Stimulated activated CD4-positive, alpha-beta T cell treated with anti-CD3 and anti-CD28 coated beads, Interleukin-2, amount 100 ng/mL, for 48 hours (primary cell): ENCODE results near the gene PPP3R1.
A peak's percentile ranks its signal among the peaks of the same experiment; 100 is the strongest.

Source experiments
- DNase-seq, 2 donors: peaks; one replicate each; pipeline ENCODE4 v3.0.0-alpha.2; 2020

The PPP3R1 gene

DNA sequence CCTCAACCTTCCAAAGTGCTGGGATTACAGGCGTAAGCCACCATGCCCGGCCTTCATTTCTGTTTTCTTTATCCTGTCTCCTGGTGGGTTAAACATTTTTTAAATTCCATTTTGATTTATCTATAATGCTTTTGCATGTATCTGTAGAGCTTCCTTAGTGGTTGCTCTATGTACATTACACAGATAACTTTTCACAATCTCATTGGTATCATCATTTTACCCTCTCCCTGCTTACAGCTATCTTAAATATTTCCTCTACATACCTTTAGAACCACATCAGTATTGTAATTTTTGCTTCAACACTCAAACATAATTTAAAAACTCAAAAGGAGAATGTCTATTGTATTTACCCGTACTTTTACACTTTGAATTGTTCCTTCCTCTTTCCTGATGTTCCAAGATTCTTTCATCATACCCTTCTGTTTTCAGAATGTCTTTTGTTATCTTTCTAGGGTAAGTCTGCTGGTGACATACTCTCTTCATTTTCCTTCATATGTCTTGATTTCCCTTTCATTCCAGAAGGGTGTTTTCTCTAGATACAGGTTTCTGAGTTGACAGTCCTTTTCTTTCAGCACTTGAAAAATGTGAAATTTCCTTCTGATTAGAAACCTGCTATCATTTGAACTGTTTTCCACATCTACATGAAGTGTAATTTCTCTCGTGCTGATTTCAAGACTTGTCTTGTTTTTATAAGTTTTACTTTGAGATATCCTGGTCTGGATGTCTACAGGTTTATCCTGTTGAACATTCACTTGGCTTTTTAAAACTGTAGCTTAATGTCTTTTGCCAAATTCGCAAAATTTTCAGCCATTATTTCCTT, 21.9 kb downstream of the PPP3R1 start:
- DNase-seq: no peak

DNA sequence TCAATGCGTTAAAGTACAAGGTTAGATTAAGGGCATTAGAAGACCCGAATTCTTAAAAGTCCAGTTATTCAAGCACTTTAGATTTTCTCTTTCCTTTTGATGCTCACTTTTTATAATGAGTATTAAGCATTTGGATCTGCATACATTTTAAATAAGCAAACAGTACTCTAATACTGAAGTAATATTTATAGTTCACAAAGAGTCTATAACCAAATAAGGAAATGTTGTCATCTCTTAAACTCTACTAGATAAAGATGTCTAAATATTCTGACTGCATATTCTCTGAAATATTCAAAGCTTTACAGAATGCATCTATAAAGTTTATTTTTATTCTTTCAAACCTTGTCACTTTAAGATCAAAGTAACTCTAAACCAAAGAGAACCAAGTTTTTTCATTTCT, 25.5 kb downstream of the PPP3R1 start:
- DNase-seq: no peak

- DNase-seq: no peak
Observed at GRCh38 chr2:68225119-68225632, 27.2 kb downstream of the PPP3R1 start.

- no peak for DNase-seq
Observed at GRCh38 chr2:68223419-68223818, 28.9 kb downstream of the PPP3R1 start.

GRCh38 chr2:68222287-68222686, 30.0 kb downstream of the PPP3R1 start:
- no peak for DNase-seq

- DNase-seq: no peak
Observed at GRCh38 chr2:68218343-68218901, 33.9 kb downstream of the PPP3R1 start.

DNA sequence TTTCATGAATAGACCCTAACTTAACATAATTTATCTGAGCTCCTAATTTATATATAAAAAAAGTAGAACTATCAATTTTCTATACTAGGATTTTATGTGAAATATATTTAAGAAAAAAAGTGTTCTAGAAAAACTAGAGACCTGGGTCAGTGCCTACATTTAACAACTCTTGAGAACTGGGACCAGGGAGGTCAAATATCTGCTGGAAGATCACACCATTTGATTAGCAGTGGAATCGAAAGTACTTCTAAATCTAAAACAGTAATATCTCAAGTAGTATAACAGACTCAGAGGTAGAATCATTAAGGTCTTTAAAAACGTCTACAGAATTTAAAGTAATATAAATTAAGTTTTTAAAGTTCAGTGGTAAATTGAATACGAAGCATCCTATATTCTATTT, 34.6 kb downstream of the PPP3R1 start:
- DNase-seq: no peak

DNA sequence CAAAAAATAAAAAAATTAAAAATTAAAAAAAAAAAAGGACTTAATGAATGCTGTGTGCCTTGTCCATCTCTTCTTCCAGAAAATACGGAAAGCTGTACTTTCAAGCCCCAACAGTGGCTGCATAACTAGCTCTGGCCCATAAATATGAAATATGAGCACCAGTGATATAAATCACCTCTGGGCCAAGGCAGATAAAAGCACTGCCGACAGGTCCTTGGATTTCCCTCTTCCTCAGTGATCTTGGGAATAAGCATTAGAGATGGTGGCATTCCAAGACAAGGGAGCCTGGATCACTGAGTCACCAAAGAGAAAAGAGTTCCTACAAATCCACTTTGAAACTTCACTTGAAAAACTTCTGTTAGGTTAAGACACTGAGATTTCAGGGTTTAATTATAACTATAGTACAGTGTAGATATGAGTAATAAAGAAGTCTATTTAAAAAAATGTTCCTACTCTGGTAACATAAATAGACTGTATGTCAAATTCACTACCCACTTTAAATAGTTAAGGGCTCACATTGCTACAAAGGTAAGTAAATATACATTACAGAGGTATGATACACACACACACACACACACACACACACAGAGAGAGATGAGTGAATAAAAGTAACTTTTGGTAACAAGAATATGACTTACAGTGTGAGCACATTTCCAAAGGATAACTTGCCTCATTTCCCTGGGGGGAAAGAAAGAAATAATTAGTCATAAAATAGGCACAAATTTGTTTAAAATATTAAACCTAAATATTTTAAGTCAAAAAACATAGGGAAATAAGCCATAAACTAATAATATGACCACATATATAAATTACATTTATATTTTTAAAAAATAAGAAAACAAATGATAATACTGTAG, 35.6 kb downstream of the PPP3R1 start:
- no peak for DNase-seq

DNA sequence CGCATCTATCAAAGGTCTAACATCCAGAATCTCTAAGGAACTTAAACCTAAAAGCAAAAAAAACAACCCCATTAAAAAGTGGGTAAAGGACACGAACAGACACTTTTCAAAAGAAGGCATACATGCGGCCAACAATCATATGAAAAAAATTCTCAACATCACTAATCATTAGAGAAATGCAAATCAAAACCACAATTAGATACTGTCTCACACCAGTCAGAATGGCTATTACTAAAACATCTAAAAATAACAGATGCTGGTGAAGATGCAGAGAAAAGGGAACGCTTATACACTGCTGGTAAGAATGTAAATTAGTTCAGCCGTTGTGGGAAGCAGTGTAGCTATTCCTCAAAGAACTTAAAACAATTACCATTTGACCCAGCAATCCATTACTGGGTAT, 38.0 kb downstream of the PPP3R1 start:
- DNase-seq: no peak

- no peak for DNase-seq
Observed at GRCh38 chr2:68206793-68207192, 45.5 kb downstream of the PPP3R1 start.

DNA sequence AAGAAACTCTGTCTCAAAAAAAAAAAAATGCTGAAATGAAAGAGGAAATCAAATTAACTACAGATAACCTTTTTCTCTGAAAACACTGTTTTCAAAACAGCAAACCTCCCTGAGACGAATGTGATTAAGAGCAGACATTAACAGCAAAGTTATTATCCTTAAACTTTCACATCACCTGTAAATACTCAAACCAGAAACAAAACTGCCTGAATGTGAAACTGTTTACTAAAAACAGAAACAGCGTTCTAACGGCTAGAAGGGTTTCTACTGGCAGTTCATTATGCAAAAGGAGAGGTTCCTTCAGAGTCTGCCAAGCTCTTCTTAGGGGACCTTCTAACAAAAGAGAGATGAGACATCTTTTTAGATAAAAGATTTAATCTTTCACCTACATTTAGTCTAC, 48.7 kb downstream of the PPP3R1 start:
- DNase-seq: no peak

- DNase-seq: no peak
Observed at GRCh38 chr2:68200157-68200787, 52.1 kb downstream of the PPP3R1 start.

GRCh38 chr2:68196120-68196716, 56.1 kb downstream of the PPP3R1 start:
- DNase-seq: peak in 1 of 2 donors; percentile 42

DNA sequence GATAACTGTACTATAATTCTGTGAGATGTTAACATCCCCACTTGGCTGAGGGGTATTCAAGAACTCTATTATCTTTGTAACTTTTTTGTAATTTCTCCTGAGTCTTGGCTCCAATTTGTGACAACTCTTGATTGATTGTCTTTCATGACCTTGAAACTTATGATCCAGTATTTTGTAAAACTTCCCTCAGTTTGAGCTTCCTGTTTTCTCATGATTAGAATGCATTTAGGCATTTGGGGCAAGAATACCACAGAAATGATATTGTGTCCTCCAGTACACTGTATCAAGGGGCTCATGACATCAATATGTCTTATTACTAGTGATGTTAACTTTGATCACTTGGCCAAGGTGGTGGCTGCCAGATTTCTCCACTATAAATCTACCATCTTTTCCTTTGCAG, 57.2 kb downstream of the PPP3R1 start:
- DNase-seq: no peak

- no peak for DNase-seq
Observed at GRCh38 chr2:68193787-68194372, 58.5 kb downstream of the PPP3R1 start.

GRCh38 chr2:68193144-68193543, 59.2 kb downstream of the PPP3R1 start:
- DNase-seq: no peak

GRCh38 chr2:68190991-68191731, 61.2 kb downstream of the PPP3R1 start:
- no peak for DNase-seq

DNA sequence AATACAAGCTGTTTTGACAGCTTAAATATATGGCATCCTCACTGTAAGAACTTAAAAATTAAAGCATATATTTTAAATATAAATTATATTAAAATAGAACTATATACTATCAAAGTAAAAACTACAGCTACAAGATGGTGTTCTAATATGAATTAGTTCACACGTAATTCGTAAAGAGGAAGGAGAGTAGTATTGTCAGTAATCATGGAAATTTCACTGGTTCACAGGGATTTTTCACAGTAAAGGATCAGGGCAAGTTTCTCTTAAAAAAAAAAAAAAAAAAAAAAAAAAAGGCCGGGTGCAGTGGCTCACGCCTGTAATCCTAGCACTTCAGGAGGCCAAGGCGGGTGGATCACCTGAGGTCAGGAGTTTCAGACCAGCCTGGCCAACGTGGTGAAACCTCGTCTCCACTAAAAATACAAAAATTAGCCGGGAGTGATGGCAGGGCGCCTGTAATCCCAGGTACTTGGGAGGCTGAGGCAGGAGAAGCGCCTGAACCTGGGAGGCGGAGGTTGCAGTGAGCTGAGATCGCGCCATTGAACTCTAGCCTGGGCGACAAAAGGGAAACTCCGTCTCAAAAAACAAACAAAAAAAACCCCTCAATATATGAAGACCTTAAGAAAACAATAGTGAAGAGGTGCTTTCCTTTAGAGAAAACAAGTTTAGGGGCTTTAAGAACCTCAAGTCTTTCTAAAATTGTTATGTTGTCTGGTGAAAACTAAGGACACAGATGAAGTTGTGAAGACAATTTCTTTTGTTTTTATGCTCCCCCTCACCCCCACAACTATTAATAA, 62.1 kb downstream of the PPP3R1 start:
- DNase-seq: no peak

DNA sequence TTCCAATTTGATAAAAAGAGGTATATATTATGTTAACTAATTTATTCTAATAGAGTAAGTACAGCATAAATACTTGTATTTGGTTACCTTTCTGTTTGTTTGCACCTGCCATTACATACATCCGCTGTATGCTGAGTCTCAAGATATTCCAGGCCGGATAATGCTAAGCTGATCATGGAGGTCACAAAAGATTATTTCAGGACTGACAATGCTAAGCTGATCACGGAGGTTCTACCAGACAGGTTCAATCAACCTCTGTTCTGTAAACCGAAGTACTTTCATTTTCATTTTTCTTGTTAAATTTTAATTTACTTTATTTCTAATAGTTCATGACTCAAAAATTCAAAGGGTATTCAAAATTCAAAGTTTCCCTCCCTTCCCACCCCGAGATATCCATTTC, 63.5 kb downstream of the PPP3R1 start:
- no peak for DNase-seq

- DNase-seq: no peak
Observed at GRCh38 chr2:68187329-68187728, 65.0 kb downstream of the PPP3R1 start.
